ENCODE measurements around the gene MUL1. TPM values are rescaled to one million over a fixed set of nuclear protein-coding genes. Genes with fewer than 3 reads are reported as not detected.

Gene MUL1
- total RNA-seq, 1 donor from 2014 or later = 41.0 TPM

DNA sequence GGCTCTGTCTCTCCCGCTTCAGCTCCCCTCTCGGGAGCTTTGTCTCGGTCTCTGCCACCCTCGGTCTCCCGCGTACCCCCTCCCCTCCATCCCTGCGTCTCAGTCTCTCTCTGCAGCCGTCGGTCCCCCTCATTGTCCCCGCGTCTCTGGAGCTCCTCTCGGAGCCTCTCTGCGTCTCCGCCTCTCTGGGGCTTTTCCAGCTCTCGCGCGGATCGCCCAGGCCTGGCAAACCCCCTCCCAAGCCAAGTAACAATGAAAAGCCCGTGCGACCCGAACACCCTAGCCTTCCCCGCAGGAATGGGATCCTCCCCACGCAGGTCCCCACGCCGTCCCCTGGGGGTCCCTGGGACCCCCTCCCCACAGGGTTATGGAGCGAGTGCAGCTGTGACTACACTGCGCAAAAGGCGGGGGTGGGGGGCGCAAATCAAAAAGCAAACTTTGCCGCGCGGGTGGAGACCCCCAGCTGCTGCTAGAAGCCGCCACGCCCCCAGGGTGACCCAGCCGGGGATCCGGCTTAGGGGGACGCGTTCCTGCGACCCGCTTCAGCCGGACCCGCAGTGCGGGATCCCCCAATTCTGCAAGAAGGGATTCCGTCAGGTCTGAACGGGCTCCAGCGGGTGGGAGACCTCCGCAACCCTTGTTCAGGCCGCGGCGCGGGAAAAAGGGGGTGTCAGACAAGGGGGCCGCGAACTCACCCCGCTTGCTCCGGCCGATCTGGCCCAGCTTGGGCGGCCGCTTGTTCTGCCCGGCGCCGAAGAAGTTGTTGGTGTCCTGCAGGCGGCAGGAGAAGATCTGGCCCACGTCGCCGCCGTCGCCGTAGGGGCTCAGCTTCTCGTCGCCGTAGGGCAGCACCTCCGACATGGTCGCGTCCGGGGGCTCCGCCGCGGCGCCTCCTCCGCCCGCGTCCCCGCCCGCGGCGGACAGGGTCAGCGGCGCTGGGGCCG is 23.2 kb downstream of the MUL1 start:
- DNase-seq = peak; percentile 35

GRCh38 chr1:20483833-20484518 is 24.0 kb downstream of the MUL1 start:
- peak; percentile 42 for DNase-seq

GRCh38 chr1:20483098-20483832 is 24.7 kb downstream of the MUL1 start:
- DNase-seq = no peak

- DNase-seq = no peak
Observed at GRCh38 chr1:20481643-20482498, 26.1 kb downstream of the MUL1 start.

DNA sequence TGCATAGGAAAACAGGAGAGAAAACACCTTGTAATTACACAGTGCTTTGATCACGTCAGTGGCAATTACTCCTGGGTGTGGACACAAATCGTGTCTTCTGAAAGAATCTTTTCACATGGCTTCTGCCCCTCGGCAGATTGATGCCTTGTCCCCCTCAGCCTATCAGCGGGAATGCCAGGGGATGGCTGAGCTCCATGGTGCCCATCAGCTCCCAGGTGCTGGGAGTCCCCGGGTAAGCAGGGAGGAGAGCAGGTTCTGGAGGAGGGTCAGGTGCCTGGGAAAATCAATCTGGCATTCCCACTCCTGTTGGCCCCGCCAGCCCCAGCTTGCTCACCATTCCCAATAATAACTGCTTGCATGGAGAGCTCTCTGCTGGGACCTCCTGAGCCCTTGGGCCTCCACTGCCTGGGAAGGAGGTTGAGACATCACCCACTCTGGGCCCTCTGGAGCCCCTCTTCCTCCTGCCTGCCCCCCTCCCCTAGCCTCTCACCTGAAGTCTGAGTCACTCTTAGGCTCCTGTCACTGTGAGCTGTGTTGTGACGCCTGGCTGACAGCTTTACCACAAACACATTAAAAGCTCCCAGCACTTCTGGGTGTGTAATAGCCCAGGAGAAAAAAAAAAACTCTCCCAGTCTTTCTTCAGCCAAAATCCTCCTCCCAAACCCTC is 26.9 kb downstream of the MUL1 start:
- DNase-seq = no peak

DNA sequence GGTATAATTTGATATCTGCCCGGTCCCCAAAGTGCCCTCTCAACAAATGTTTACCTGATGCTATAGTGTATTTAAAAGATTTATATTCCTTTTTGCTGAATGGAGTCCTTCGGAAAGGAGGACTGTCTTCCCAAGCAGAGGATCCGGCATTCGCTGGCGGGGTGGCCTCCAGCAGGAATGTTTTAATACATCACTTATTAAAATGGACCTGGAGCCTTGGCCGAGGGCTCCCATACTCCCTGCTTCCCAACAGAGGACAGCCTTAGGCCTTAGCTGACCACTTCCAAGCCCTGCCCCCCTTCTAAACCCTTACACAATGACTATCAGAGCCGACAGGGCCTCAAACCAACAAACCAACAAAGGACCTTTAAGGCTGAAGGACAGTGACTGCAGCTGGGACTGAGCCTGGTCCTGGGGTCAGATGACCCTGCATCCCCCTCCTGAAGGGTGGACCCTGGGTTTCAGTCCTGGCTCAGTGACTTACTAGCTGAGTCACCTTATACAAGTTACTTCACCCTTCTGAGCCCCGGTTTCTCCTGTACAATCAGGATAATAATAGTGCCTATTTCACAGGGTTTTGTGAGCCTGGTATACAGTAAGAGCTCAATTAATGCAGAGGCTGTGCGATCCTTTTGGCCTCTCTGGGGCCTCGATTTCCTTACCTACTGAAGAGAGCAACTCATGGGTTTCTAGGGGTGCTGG is 27.6 kb downstream of the MUL1 start:
- DNase-seq = no peak

DNA sequence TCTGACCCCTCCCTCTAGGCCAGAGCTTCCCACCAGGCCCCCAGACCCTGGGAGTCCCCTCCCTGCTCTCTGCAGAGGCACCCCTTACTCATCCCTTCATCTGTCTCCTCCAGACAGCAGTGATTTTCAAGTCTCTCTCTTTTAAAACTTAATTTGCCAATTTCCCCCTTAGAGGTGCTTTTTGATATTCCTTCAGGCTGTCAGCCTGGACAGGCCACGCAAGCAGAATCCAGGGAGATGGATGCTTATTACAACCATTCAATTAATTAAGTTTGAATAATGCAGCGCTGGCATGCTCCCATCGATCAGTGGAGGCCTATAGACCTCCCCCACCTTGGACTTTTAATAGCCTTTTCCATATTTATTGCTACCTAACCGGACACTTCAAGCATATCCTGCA is 28.1 kb downstream of the MUL1 start:
- no peak for DNase-seq

GRCh38 chr1:20478057-20478635 is 29.8 kb downstream of the MUL1 start:
- DNase-seq = no peak

GRCh38 chr1:20477348-20478056 is 30.4 kb downstream of the MUL1 start:
- DNase-seq = no peak

DNA sequence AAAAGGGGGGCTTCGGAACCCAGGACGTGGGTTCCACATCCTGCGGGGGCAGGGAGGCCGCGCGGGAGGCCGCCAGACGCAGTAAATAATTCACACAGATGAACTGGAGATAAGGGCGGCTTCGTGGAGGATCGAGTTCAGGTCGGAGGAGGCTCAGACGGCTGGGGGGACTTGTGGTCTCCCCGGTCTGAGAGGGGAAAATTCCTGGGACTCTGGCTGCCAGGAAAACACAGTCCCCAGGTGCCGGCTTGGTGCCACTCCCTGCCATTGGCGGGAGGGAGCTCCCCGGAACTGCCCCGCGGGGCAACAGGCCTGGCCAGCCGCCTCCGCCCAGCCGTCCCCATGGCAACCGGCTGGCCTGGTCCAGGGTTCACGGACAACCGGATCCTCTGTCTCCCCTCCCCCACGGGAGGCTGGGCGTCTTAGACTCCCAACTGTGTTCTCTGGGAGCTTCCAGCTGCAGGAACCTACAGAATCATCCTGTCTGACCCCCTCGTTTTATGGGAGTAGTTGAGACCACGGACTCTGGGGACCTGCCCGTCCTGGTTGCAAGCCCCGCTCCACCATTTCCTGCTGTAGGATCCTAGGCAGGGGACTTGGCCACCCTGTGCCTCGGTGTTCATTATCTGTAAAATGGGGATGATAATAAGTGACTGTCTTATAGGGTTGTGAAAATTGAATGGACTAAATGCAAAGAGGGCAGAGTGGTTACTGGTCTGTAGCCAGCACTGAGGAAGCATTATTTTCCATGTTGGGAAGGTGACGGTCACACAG is 31.5 kb downstream of the MUL1 start:
- DNase-seq = no peak

DNA sequence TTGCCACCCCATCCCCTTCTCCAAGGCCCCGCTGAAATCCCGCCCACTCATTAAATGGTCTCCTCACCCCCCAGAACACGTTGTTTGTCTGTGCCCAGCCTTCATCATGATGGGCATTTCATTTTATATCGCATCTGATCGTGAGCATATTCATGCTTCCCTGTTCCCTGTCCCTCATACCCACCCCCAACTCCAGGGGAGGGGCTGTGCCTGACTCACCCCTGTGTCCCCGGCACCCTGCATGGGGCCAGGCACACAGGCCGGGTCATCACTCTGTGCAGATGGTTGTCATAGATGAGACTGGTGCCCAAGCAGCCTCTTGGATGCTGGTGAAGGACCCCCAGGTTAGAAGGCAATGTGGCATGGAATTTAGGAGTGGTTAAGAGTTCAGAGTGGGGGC is 33.0 kb downstream of the MUL1 start:
- no peak for DNase-seq

DNA sequence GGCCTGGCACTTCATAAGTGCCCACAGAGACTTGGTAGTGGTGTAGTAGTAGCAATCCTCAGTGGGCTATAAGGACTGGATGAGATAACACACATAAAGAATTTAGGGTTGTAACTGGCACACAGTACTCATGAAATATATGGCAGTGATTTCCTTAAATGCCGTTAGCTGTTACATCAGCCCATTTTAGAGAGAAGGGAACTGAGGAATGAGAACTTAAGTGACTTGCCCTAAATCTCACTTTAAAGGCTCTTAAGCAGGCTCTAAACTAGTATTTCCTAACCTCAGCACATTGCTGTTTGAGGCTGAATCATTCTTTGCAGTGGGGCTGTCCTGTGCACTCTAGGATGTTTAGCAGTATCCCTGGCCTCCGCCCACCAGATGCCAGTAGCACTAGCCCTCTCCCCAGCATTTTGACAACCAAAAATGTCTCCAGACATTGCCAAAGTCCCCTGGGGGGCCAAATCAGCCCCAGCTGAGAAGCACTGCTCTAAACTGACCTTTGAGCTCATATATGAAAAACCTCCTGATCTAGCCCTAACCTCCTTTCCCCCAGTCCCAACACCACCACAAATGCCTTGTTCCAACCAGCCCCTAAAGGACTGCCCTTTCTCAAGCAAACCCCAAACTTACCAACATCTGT is 33.5 kb downstream of the MUL1 start:
- no peak for DNase-seq

DNA sequence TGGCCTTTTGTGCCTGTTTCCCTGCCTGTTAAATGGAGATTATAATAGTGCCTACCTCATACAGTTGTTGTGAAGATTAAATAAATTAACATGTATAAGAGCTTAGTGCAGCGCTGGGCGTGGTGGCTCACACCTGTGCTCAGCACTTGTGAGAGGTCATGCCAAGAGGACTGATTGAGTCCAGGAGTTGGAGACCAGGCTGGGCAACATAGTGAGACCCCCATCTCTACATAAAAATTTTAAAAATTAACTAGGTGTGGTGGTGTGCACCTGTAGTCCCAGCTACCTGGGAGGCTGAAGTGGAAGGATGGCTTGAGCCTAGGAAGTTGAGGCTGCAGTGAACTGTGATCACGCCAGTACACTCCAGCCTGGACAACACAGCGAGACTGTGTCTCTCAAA is 34.1 kb downstream of the MUL1 start:
- no peak for DNase-seq

GRCh38 chr1:20472860-20473711 is 34.9 kb downstream of the MUL1 start:
- peak; percentile 64 for DNase-seq

DNA sequence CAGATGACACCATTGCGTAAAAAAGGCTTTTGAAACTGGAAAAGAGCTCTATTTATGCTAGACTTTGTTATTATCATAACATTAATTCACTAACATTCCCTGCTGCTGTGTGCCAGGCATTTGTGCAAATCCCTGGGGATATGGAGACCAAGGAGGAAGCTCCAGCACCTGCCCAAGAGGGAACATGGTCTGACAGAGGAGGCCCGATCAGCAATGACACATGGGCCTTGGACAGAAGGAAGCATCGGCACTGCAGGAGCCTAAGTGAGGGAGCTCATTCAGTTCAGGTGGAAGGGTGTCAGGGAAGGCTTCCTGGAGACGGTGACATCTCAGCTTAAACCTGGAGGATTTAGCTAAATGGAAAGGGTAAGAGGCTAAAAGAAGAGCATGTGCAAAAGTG is 35.8 kb downstream of the MUL1 start:
- DNase-seq = no peak

DNA sequence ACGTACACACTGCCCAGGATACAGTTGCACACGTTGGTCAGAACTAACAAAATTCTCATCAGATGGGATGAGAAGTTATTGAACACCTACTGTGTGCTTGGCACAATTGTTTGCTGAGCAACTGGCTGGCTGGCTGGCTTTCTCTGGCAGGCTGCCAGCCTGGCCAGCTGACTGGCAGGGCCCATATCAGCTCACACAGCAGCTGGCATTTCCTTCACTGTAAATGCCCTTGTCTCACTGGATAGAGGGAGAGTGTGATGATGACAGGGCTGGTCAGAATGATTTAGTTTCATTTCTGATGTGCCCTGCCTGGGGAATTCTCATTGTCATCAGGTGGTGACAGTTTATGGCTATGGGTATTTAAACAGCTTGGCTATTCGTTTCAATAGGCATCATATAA is 37.8 kb downstream of the MUL1 start:
- DNase-seq = peak; percentile 13

DNA sequence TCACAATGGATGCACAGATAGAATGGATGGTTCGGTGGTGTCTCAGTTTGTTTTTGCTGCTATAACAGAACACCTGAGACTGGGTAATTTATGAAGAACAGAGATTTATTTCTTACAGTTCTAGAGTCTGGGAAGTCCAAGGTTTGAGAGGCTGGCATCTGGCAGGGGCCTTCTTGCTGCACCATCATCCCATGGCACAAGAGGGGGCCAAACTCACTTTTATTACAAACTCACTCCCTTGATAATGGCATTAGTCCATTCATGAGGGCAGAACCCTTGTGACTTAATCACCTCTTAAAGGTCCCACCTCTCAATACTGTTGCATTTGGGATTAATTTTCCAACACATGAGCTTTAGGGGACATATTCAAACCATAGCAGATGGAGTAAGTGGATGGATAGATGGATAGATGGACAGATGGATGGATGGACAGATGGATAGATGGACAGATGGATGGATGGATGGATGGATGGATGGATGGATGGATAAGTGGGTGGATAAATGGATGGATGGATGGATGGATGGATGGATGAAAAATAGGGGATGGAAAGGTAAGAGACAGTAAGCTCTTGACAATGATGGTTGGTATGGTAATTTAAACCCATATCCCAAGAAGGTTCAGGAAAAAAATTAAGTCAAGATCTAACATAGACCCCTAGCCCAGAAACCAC is 38.4 kb downstream of the MUL1 start:
- DNase-seq = no peak

Measured in dermis blood vessel endothelial cell (primary cell).